GM12878 (cell line): ENCODE data around the gene POU4F2. TPM values are rescaled to one million over a fixed set of nuclear protein-coding genes. Genes with fewer than 3 reads are reported as not detected.
"Not testable (repeated sequence)": the region's sequence is repeated elsewhere in the genome, so short reads cannot be mapped to it uniquely, and the experiment has no call there.

Source experiments
- ATAC-seq: fragments of 200-7000 bp; cut with Tn5 transposase; 3 replicates; pipeline ENCODE4 v1.9.1; 2020; ENCODE audit warnings: mild to moderate bottlenecking, moderate library complexity
- BruUV-seq: library from RNA; stranded (reverse); fragments of 400-500 nt; replicated peaks from 2 replicates; lab custom pipeline; 2021; lab: Mats Ljungman, UMichigan
- CTCF ChIA-PET: fragments of 300-600 bp; sonication (Branson Sonifier 250); formaldehyde crosslinking; extraction: SDS; loops from one replicate; lab custom pipeline; 2021; ENCODE audit warnings: inconsistent platforms; lab: Yijun Ruan, JAX
- POLR2A ChIA-PET: fragments of 350-600 bp; formaldehyde crosslinking; extraction: SDS; loops from one replicate; lab custom pipeline; 2021; ENCODE audit warnings: inconsistent platforms; lab: Charles Lee
- RAD21 ChIA-PET: fragments of 300-600 bp; sonication (Branson Sonifier 250); formaldehyde crosslinking; loops from one replicate; lab custom pipeline; 2023; ENCODE audit warnings: antibody characterized with exemption; ENCODE audit not compliant: unreplicated experiment; lab: Charles Lee
- SMC1A ChIA-PET: fragments of 300-600 bp; sonication (Branson Sonifier 250); formaldehyde crosslinking; loops from one replicate; lab custom pipeline; 2023; ENCODE audit not compliant: unreplicated experiment, uncharacterized antibody; lab: Charles Lee
- DNase-seq: peaks from one replicate; pipeline ENCODE4 v3.0.0-alpha.2; 2011; ENCODE audit warnings: low read depth, low spot score
- FAIRE-seq: peaks from 3 replicates; lab custom pipeline; 2011; peaks lifted over from hg19 to GRCh38; lab: Jason Lieb, UNC
- H2AFZ ChIP-seq: 2 replicates; pipeline ENCODE4 v1.6.0; 2011; ENCODE audit warnings: low read depth, low read length, control low read depth; ENCODE audit not compliant: control insufficient read depth
- H3K27ac ChIP-seq: 2 replicates; pipeline ENCODE4 v1.5.1; 2011; ENCODE audit warnings: control low read depth; ENCODE audit not compliant: control insufficient read depth, insufficient read depth
- H3K27me3 ChIP-seq, 2 experiments: replicated peaks in 1 of 2; 2 replicates each; pipeline versions ENCODE4 v1.6.0 to v1.6.1; 2011; ENCODE audit warnings: low read length in 1 of 2; ENCODE audit not compliant: control insufficient read depth in 2 of 2, insufficient read depth in 2 of 2
- H3K36me3 ChIP-seq, 2 experiments: 2 replicates each; pipeline ENCODE4 v1.5.1; 2011; ENCODE audit warnings: low read length in 1 of 2; ENCODE audit not compliant: control insufficient read depth in 2 of 2, insufficient read depth in 2 of 2
- H3K4me1 ChIP-seq: 2 replicates; pipeline ENCODE4 v1.6.1; 2011; ENCODE audit warnings: mild to moderate bottlenecking, low read length, moderate library complexity, mixed read lengths; ENCODE audit not compliant: control insufficient read depth, insufficient read depth
- H3K4me2 ChIP-seq: 2 replicates; pipeline ENCODE4 v1.6.0; 2011; ENCODE audit warnings: control low read depth; ENCODE audit not compliant: control insufficient read depth, insufficient read depth
- H3K4me3 ChIP-seq: fragments of 200-600 bp; sonication (generic); 2 replicates; pipeline ENCODE4 v1.5.1; 2016
- H3K79me2 ChIP-seq: 2 replicates; pipeline ENCODE4 v1.6.0; 2011; ENCODE audit warnings: low read length; ENCODE audit not compliant: control insufficient read depth, insufficient read depth
- H3K9ac ChIP-seq: 2 replicates; pipeline ENCODE4 v1.8.0; 2011; ENCODE audit warnings: low read length, control low read depth, mixed read lengths; ENCODE audit not compliant: control insufficient read depth, insufficient read depth
- H3K9me3 ChIP-seq: replicated peaks from 3 replicates; pipeline ENCODE4 v1.5.1; 2011; ENCODE audit warnings: mild to moderate bottlenecking, low read length; ENCODE audit not compliant: control insufficient read depth, insufficient read depth
- H4K20me1 ChIP-seq: 2 replicates; pipeline ENCODE4 v1.6.0; 2011; ENCODE audit not compliant: control insufficient read depth, insufficient read depth
- CBX5 ChIP-seq: sonication (generic); IDR thresholded peaks from 2 replicates; pipeline ENCODE4 v1.6.1; 2016; ENCODE audit warnings: low read depth, moderate library complexity, mild to moderate bottlenecking, inconsistent platforms
- CREM ChIP-seq: IDR thresholded peaks from 2 replicates; pipeline ENCODE4 v1.6.1; 2014; ENCODE audit warnings: antibody characterized with exemption, low read depth
- EP300 ChIP-seq, 2 experiments: fragments of 150-350 bp in 1 of 2; IDR thresholded peaks; 2 replicates each; pipeline ENCODE4 v1.6.1; 2011 to 2012; ENCODE audit warnings: low read depth in 2 of 2, low read length in 2 of 2, borderline replicate concordance in 1 of 2, improper control_type of control experiment in 1 of 2, inconsistent platforms in 1 of 2; ENCODE audit not compliant: control insufficient read depth in 1 of 2
- ETV6 ChIP-seq, 2 experiments: fragments of 450-650 bp in 1 of 2; IDR thresholded peaks in 1 of 2; conservative IDR thresholded peaks in 1 of 2; 2 replicates each; pipeline ENCODE4 v1.6.1; 2014; ENCODE audit warnings: antibody characterized with exemption in 1 of 2, borderline replicate concordance in 1 of 2, low read depth in 1 of 2, mild to moderate bottlenecking in 1 of 2, moderate library complexity in 1 of 2
- GABPA ChIP-seq: IDR thresholded peaks from 2 replicates; pipeline ENCODE4 v1.6.1; 2014; ENCODE audit warnings: antibody characterized with exemption, low read depth, mild to moderate bottlenecking, inconsistent platforms
- IKZF1 ChIP-seq: fragments of 450-650 bp; conservative IDR thresholded peaks from 2 replicates; pipeline ENCODE4 v1.6.1; 2017; ENCODE audit warnings: antibody characterized with exemption, mild to moderate bottlenecking
- IRF3 ChIP-seq: fragments of 450-650 bp; IDR thresholded peaks from 2 replicates; pipeline ENCODE4 v1.6.1; 2014; ENCODE audit warnings: mild to moderate bottlenecking
- KDM1A ChIP-seq: fragments of 200-600 bp; sonication (generic); IDR thresholded peaks from 2 replicates; pipeline ENCODE4 v1.6.1; 2016; ENCODE audit warnings: borderline replicate concordance
- NFIC ChIP-seq: IDR thresholded peaks from 2 replicates; pipeline ENCODE4 v1.6.1; 2012; ENCODE audit warnings: low read depth, mild to moderate bottlenecking, inconsistent platforms, low read length, moderate library complexity
- PML ChIP-seq: IDR thresholded peaks from 2 replicates; pipeline ENCODE4 v1.6.1; 2012; ENCODE audit warnings: low read length, inconsistent platforms
- RAD51 ChIP-seq: fragments of 450-650 bp; IDR thresholded peaks from 2 replicates; pipeline ENCODE4 v1.6.1; 2016; ENCODE audit warnings: moderate library complexity, mild to moderate bottlenecking, inconsistent platforms
- RB1 ChIP-seq: fragments of 450-650 bp; formaldehyde crosslinking; IDR thresholded peaks from 2 replicates; pipeline ENCODE4 v1.6.1; 2017; ENCODE audit warnings: mild to moderate bottlenecking, borderline replicate concordance
- SP1 ChIP-seq: IDR thresholded peaks from one replicate; pipeline ENCODE4 v1.6.1; 2011; ENCODE audit warnings: low read depth, low read length
- SUPT20H ChIP-seq: IDR thresholded peaks from 2 replicates; pipeline ENCODE4 v1.6.1; 2011; ENCODE audit warnings: low read depth, mild to moderate bottlenecking, low read length, moderate library complexity, borderline replicate concordance; ENCODE audit not compliant: control insufficient read depth
- ZNF622 ChIP-seq: fragments of 450-650 bp; IDR thresholded peaks from 2 replicates; pipeline ENCODE4 v1.6.1; 2017; ENCODE audit warnings: mild to moderate bottlenecking, inconsistent platforms
- ZZZ3 ChIP-seq: IDR thresholded peaks from 2 replicates; pipeline ENCODE4 v1.6.1; 2011; ENCODE audit warnings: low read depth; ENCODE audit not compliant: control insufficient read depth, insufficient read length
- WGBS: methylation state at CpG from one replicate; pipeline ENCODE4 v1.1.6; 2016; ENCODE audit warnings: low lambda C conversion rate; ENCODE audit not compliant: insufficient replicate concordance, insufficient coverage; ENCODE audit errors: missing lambda C conversion rate; 5-methylcytosine and 5-hydroxymethylcytosine counted together
- in situ Hi-C: fragments of 300-500 bp; cut with MboI; formaldehyde crosslinking; loops from 9 replicates; pipeline ENCODE4 v1.14.3; 2018; ENCODE audit warnings: mixed read lengths
- intact Hi-C: fragments of 100-400 bp; cut with micrococcal nuclease; formaldehyde crosslinking; loops from one replicate; pipeline ENCODE4 v1.14.2; 2022; ENCODE audit not compliant: unreplicated experiment
- polyA plus RNA-seq, 11 experiments: library from polyadenylated mRNA; depleted of rRNA in 4 of 11; unstranded in 6 of 11; stranded (reverse) in 5 of 11; fragments of >200 nt; fragmentation: Nextera tagmentation in 4 of 11; fragmentation: Illumina TruSeq in 1 of 11; extraction: Ambion mirVana in 4 of 11; extraction: Trizol in 1 of 11; gene quantifications; 1 replicate in 1 of 11; 2 replicates in 10 of 11; pipeline versions ENCODE4 v1.2.1 to v1.2.3, GENCODE V29; 2011 to 2016; ENCODE audit warnings: inconsistent platforms in 2 of 11, missing spikeins in 2 of 11, low read depth in 1 of 11
- total RNA-seq, 4 experiments: library from RNA; depleted of rRNA in 3 of 4; stranded (reverse); fragments of >200 nt in 3 of 4; fragmentation: Illumina TruSeq in 1 of 4; extraction: Trizol in 1 of 4; gene quantifications; 2 replicates each; pipeline versions ENCODE4 v1.2.1 to v1.2.3, GENCODE V29; 2013 to 2021

The POU4F2 gene
- total and polyA plus RNA-seq, 10 of the 15 experiments (the other 5 are each of a cell fraction or from before 2014, with no cell fraction given), result 0.05 TPM; not detected in 9

- no TSS peak for BruUV-seq
- SMC1A ChIA-PET, result interaction anchor here (0.6 kb wide), 1 partner anchor 53 kb away, joined by 3 read pairs; no protein-coding TSS in a partner anchor
These were observed 22.7 kb downstream of the POU4F2 start for GRCh38 chr4:146661367-146661766.

GRCh38 chr4:146663968-146664311 lies 25.2 kb downstream of the POU4F2 start:
- 56% methylated on average over 6 of the region's 6 CpGs for WGBS
- SMC1A ChIA-PET, H3K79me2 ChIP-seq, RAD21 ChIA-PET, CTCF ChIA-PET, H3K27me3 ChIP-seq, H2AFZ ChIP-seq, H3K4me3 ChIP-seq, H3K36me3 ChIP-seq, intact Hi-C loops, BruUV-seq, in situ Hi-C loops, H3K9me3 ChIP-seq, H3K4me1 ChIP-seq, DNase-seq, H3K4me2 ChIP-seq, H3K9ac ChIP-seq, H4K20me1 ChIP-seq, H3K27ac ChIP-seq, POLR2A ChIA-PET, FAIRE-seq, ATAC-seq: not testable (repeated sequence)

More at GRCh38 chr4:146661367-146661766, 22.7 kb downstream of the POU4F2 start:
- ChIA-PET RAD21 (no interaction called here), POLR2A (no interaction called here), CTCF (no interaction called here)
- ATAC-seq, result no peak
- no peak overlapping the region for H3K9ac ChIP-seq
- TF ChIP-seq CBX5 (no peak), GABPA (no peak), RAD51 (no peak), ETV6 (conservative IDR thresholded peaks at IDR 0.05 in 1 of 2, IDR thresholded peaks at IDR 0.05 in 1 of 2; ENCODE audit: borderline replicate concordance in 1 of 2, low read depth in 1 of 2) (no peak), IRF3 (no peak), IKZF1 (no peak), SP1 (no peak), RB1 (no peak), KDM1A (no peak), NFIC (no peak), ZZZ3 (no peak), PML (no peak), CREM (no peak), SUPT20H (no peak), ZNF622 (no peak), EP300 (IDR thresholded peaks at IDR 0.05; ENCODE audit: borderline replicate concordance in 1 of 2, control insufficient read depth in 1 of 2, low read depth in 2 of 2, low read length in 2 of 2) (no peak)
- 10% methylated on average over 4 of the region's 4 CpGs for WGBS
- H3K36me3 ChIP-seq, result no peaks in the 10 kb centered on the region
- no peak for FAIRE-seq
- H2AFZ ChIP-seq, result no peak overlapping the region
- H3K79me2 ChIP-seq, result no peaks in the 10 kb centered on the region
- DNase-seq, result no peak
- in situ Hi-C loops, result no loop called here
- intact Hi-C loops, result no loop called here
- no peak overlapping the region for H3K27ac ChIP-seq
- H3K4me1 ChIP-seq, result no peaks in the 10 kb centered on the region
- no peak overlapping the region for H3K4me3 ChIP-seq
- H4K20me1 ChIP-seq, result no peaks in the 10 kb centered on the region
- no peak overlapping the region for H3K4me2 ChIP-seq
- no peaks in the 10 kb centered on the region for H3K9me3 ChIP-seq
- no peaks in the 10 kb centered on the region for H3K27me3 ChIP-seq
